Nephron (organoid): ENCODE data around the gene SUV39H1.
"Not testable (repeated sequence)": the region's sequence is repeated elsewhere in the genome, so short reads cannot be mapped to it uniquely, and the experiment has no call there.

Experiments used
- H3K27ac Mint-ChIP-seq, 3 experiments: 2 replicates each; pipeline ENCODE4 v1.8.0; 2020; ENCODE audit warnings: mixed read lengths in 3 of 3, mild to moderate bottlenecking in 2 of 3, moderate library complexity in 1 of 3
- H3K27me3 Mint-ChIP-seq: 2 replicates; pipeline ENCODE4 v1.8.0; 2021; ENCODE audit warnings: low read depth, mild to moderate bottlenecking, moderate library complexity, mixed read lengths
- H3K36me3 Mint-ChIP-seq: 2 replicates; pipeline ENCODE4 v1.8.0; 2020; ENCODE audit warnings: low read depth, mixed read lengths
- H3K4me1 Mint-ChIP-seq: 2 replicates; pipeline ENCODE4 v1.8.0; 2020; ENCODE audit warnings: mixed read lengths
- H3K4me3 Mint-ChIP-seq, 3 experiments: 2 replicates each; pipeline ENCODE4 v1.8.0; 2020; ENCODE audit warnings: mild to moderate bottlenecking in 3 of 3, mixed read lengths in 3 of 3, moderate library complexity in 2 of 3
- H3K9me3 Mint-ChIP-seq: 2 replicates; pipeline ENCODE4 v1.8.0; 2020; ENCODE audit warnings: mixed read lengths
- CTCF ChIP-seq, 3 experiments: fragments of 200-600 bp; sonication (generic); IDR thresholded peaks; one replicate each; pipeline ENCODE4 v1.5.0; 2021; ENCODE audit warnings: antibody characterized with exemption in 3 of 3; ENCODE audit not compliant: unreplicated experiment in 3 of 3

Gene SUV39H1

DNA sequence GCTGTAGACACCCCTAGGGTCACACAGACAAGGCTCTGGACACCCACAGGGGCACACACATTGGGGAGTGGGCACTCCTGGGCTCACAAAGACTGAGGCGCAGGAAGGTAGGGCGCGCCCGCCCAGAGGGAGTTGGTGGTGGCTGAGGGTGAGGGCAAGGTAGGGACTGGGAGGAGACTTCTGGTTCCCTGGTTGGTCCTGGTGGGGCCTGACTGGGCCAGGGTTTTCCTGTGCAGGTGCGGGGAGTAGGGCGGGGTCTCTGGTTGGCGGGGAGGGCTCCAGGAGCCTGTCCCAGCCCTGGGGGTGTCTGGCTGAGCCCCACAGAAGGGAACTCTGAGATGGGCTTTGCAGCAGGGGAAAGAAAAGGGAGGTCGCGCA, 19.7 kb upstream of the SUV39H1 start:
- Mint-ChIP-seq H3K4me3 (peak overlapping the region; percentile 84 to 97 (median 91)), H3K4me1 (peaks cover 17% of the 10 kb centered on the region), H3K27me3 (no peaks in the 10 kb centered on the region), H3K36me3 (no peaks in the 10 kb centered on the region), H3K27ac (peak overlapping the region; percentile 46 to 94 (median 85)), H3K9me3 (peaks cover 9% of the 10 kb centered on the region)
- no peak for TF ChIP-seq CTCF (IDR thresholded peaks at IDR 0.05; ENCODE audit: unreplicated experiment in 3 of 3)

DNA sequence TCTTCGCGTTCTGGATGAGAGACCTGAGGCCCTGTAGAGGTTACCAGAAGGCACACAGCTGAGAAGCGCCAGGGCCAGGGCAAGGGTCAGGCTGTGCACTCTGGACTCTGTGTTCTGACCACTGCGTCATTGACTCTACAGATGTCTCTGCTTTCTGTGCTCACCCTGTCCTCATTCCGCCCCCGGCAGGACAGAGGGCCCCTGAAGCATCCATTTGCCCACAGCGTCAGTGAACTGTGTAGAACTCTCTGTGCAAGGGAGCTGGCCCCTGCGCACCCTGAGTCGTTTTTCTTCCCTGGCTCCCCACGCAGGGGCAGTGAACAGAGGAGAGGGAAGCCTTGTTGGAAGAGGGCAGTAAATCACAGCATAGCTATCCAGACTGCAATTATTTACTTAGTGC, 19.0 kb upstream of the SUV39H1 start:
- peak overlapping the region; percentile 84 to 97 (median 91) for H3K4me3 Mint-ChIP-seq
- peaks cover 17% of the 10 kb centered on the region for H3K4me1 Mint-ChIP-seq
- H3K36me3 Mint-ChIP-seq, result no peaks in the 10 kb centered on the region
- TF ChIP-seq CTCF (IDR thresholded peaks at IDR 0.05; ENCODE audit: unreplicated experiment in 3 of 3), result no peak
- H3K27ac Mint-ChIP-seq, result peak overlapping the region; percentile 46 to 94 (median 85)
- H3K9me3 Mint-ChIP-seq, result peaks cover 7% of the 10 kb centered on the region
- no peaks in the 10 kb centered on the region for H3K27me3 Mint-ChIP-seq

- not testable (repeated sequence) for H3K4me3 Mint-ChIP-seq, H3K27me3 Mint-ChIP-seq, H3K27ac Mint-ChIP-seq, H3K36me3 Mint-ChIP-seq
- Mint-ChIP-seq H3K4me1 (peaks cover 17% of the 10 kb centered on the region), H3K9me3 (peaks cover 12% of the 10 kb centered on the region)
These were observed 16.1 kb upstream of the SUV39H1 start for GRCh38 chrX:48680467-48680866.

GRCh38 chrX:48680925-48681324, 15.6 kb upstream of the SUV39H1 start:
- Mint-ChIP-seq H3K4me1 (peaks cover 13% of the 10 kb centered on the region), H3K9me3 (peaks cover 12% of the 10 kb centered on the region)
- not testable (repeated sequence) for H3K27ac Mint-ChIP-seq, H3K27me3 Mint-ChIP-seq, H3K4me3 Mint-ChIP-seq, H3K36me3 Mint-ChIP-seq

DNA sequence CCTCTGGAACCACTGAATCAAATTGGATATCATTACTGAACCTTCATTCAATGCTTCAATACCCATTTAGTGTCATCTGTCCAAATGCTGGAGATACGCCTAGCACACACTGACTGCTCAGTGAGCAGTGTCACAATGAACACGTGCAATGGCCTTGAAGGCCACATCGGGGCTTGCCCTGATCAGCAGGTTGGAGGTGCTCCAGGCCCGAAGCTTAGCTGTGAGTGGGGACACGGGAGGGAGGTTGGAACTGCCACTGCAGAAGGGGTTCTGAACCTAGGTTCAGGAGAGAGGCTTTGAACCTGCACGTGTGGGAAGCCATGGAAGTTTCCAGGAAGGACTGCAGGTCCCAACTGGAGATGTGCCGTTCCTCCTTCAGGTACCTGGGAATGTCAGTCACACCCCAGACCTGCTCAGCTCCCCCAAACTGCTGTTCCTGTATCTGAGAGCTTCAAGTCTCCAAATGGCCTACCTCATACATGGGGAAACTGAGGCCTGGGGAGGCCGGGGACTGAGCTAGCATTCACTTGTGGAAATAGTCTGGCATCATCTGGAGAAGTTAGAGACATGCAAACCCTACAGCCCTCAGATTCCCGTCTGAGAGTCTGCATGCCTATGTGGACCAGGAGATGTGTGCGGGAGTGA, 14.9 kb upstream of the SUV39H1 start:
- Mint-ChIP-seq H3K9me3 (peaks cover 15% of the 10 kb centered on the region), H3K4me3 (no peak overlapping the region), H3K36me3 (no peaks in the 10 kb centered on the region), H3K27me3 (no peaks in the 10 kb centered on the region), H3K4me1 (peaks cover 13% of the 10 kb centered on the region), H3K27ac (no peak overlapping the region)
- no peak for TF ChIP-seq CTCF (IDR thresholded peaks at IDR 0.05; ENCODE audit: unreplicated experiment in 3 of 3)

DNA sequence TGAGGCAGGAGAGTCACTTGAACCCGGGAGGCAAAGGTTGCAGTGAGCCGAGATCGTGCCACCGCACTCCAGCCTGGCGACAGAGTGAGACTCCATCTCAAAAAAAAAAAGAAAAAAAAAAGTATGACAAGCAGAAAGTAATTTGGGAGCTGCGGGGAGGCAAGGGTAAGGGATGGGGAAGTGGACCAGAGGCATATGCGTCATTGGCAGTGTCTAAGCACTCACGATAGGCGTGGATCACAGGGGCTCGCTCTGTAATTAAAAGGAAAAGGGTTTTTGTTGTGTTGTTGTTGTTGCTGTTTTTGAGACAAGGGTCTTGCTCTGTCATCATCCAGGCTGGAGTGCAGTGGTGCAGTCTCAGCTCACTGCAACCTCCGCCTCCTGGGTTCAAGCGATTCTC, 13.7 kb upstream of the SUV39H1 start:
- not testable (repeated sequence) for H3K27me3 Mint-ChIP-seq, H3K4me3 Mint-ChIP-seq, H3K4me1 Mint-ChIP-seq, H3K36me3 Mint-ChIP-seq, H3K27ac Mint-ChIP-seq
- peaks cover 20% of the 10 kb centered on the region for H3K9me3 Mint-ChIP-seq

DNA sequence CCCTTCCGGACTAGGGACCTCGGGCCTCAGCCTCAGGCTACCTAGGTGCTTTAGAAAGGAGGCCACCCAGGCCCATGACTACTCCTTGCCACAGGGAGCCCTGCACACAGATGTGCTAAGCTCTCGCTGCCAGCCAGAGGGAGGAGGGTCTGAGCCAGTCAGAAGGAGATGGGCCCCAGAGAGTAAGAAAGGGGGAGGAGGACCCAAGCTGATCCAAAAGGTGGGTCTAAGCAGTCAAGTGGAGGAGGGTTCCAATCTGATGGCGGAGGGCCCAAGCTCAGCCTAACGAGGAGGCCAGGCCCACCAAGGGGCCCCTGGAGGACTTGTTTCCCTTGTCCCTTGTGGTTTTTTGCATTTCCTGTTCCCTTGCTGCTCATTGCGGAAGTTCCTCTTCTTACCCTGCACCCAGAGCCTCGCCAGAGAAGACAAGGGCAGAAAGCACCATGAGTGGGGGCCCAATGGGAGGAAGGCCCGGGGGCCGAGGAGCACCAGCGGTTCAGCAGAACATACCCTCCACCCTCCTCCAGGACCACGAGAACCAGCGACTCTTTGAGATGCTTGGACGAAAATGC, 13.0 kb upstream of the SUV39H1 start, which contains the start of gene WAS:
Gene WAS (plus strand): TSS at position 389 of the 572 bp plus-strand sequence. CDS start 55 bp downstream, at position 444.
- TF ChIP-seq CTCF (IDR thresholded peaks at IDR 0.05; ENCODE audit: unreplicated experiment in 3 of 3), result no peak
- Mint-ChIP-seq H3K4me1 (no peaks in the 10 kb centered on the region), H3K27me3 (no peaks in the 10 kb centered on the region), H3K9me3 (peaks cover 20% of the 10 kb centered on the region), H3K27ac (no peak within 1 kb of the TSS), H3K4me3 (no peak within 1 kb of the TSS), H3K36me3 (no peaks in the 10 kb centered on the region)
